ENCODE data around the gene PARN.

PARN gene

DNA sequence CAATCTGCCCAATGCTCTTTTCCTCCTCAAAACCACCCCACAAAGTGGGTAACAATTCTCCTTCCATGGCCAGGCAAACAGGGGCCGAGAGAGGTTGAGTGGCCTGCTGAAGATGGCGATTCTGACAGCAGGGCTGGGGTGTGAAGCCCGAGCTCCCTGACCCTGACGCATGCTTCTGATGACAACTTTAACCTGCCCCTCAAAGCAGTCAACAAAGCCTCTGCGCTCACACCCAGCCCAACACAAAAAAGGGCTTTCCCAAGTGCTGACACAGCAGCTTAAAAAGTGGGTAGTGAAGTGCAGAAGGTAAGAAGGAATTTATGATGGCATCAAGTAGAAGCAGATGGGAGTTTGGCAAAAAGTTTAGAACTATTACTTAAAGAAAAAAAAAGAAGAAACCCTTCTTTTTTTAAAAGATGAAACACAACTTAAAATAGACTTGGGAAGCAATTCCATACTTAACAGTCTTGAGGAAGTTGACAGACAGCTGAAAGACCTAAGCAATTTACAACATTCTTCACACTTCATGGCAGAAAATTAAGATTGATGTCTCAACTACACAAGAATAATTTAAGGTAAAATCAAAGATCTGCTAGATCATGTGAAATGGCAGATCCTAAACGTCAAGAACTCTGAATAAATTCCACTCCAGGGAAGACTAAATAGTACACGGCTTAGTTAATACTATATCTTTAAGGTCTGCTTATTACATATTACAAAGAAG lies 133.9 kb downstream of the PARN start:
- DNase-seq = no peak

DNA sequence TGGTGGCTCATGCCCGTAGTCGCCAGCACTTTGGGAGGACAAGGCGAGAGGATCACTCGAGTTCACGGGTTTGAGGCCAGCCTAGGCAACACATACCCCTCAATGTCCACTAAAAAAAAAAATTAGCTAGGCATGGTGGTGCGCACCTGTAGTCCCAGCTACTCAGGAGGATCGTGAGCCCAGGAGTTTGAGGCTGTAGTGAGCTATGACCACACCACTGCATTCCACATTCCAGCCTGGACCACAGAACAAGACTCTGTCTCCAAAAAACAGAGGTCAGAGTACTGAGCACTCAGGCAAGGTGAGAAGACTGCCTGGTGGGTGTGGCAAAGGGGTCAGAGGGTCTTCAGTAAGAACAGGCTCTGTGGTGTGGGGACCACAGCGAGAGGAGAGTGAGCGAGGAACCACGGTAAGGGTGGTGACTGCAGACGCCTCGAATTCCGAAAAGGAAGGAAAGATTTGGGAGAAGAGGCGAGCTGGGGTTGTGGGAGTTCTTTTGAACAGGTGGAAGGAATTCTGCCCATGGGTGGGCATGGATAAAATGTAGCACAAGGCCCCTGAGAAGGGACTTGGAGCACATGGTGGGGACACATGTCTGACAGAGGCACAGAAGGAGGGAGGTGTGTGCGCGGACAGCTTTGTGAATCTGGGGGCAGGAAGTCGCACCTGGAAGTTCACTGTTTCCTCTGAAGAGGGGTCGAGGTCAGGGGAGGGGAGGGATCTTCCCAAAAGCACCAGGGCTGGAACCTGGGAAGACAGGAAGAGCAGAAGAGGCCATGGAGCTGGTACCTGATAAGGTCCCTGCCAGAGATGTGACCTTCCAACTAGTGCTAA lies 134.6 kb downstream of the PARN start:
- no peak for DNase-seq

DNA sequence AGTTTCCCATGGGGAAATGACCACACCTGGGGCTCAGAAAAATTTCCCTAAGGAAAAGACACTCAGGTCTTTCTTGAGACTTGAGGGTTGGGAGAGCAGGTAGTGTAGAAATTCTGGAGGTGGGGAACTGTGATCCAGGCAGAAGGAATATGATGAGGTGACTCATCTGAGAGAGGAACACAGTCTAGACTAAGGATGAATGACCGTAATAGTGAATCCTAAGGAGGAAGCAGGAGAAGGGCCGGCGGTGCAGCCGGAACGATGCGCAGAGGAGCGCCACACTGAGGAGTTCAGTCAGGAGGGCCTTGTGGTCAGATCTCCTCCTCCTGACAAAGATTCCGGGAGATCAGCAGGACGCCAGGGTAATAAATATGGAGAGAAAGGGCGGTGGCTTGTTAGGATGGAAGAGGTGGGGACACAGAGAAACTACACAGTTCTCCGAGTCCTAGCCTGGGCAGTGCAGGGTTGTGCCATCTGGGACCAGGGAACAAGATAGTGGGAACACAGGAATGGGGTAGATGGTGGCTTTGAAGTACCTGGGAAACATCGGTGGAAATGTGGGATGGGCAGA lies 135.6 kb downstream of the PARN start:
- DNase-seq = no peak

DNA sequence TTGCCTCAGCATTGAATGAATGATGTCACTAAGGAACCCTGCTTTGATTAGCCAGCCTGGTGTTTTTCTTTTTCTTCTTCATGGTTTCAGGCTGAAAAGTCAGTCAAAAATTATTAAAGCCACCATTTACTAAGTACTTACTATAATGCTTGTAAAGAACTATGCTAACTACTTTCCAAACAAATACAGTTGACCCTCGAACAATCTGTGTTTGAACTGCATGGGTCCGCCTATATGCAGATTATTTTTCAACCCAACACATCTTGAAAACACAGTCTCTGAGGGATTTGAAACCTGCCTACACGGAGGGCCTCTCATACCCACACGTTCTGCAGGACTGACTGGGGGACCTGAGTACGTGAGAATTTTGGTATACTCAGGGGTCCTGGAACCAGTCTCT lies 136.3 kb downstream of the PARN start:
- DNase-seq = no peak

DNA sequence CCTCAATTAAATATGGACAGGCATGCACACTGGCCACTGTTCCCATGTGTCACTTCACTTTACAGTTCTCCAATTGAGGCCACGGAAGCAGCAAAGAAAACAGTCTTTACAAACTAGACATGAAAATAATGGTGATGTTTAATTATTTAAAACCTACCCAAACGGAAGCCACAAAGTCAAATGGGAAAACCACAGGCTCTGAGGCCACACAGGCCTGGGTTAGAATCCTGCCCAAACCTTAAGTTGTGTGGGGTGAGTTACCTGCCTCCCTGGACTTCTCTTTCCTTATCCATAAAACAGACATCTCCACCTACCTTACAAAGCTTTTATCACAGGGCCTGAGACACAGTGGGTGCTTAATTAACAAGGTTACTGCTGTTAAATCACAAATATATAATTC lies 137.4 kb downstream of the PARN start:
- no peak for DNase-seq

- DNase-seq = no peak
Measured at GRCh38 chr16:14491861-14492529, 138.1 kb downstream of the PARN start.

- DNase-seq = no peak
Measured at GRCh38 chr16:14490235-14490634, 139.8 kb downstream of the PARN start.

GRCh38 chr16:14489460-14489859 lies 140.6 kb downstream of the PARN start:
- DNase-seq = no peak

GRCh38 chr16:14487579-14487978 lies 142.5 kb downstream of the PARN start:
- DNase-seq = no peak

- DNase-seq = peak; percentile 5
Measured at GRCh38 chr16:14486520-14487303, 143.3 kb downstream of the PARN start.

DNA sequence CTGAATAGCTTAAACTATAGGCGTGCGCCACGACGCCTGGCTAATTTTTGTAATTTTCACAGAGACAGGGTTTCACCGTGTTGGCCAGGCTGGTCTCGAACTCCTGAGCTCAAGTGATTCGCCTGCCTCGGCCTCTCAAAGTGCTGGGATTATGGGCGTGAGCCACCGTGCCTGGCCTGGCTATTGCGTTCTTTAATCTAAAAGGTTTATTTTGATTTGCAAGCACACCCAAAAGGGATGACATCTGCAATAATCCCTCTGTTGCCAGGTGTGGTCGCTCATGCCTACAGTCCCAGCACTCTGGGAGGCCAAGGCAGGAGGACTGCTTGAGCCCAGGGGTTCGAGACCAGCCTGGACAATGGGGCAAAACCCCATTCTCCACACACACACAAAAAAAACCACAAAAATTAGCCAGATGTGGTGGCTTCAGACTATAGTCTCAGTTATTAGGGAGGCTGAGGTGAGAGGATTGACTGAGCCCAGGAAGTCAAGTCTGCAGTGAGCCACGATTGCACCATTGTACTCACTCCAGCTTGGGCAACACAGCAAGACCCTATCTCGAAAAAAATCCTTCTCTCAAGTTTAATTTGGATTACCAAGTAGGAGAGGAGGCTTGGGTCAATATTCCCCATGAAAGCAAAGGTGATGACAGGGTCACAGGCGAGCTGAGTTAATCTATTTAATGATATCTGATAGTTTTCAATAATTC lies 144.1 kb downstream of the PARN start:
- no peak for DNase-seq

DNA sequence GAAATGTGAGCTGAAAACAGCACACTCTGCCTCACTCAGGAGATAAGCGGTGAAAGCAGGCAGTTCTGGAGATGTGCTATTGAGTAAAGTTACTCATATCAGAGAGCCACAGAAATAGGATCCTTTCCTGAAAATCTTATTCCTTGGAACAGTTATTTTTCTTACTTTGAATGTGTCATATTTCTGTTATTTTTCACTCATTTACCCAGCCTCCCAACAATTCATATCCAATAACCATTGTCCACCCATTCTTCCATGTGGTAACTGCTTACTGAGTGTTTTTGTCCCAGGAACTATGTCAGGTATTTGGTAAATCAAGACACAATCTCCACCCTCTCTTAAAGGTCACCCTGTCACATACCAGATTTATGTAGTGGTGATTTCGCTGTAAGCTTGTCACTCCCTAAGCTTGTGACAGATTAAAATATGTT lies 144.9 kb downstream of the PARN start:
- no peak for DNase-seq

DNA sequence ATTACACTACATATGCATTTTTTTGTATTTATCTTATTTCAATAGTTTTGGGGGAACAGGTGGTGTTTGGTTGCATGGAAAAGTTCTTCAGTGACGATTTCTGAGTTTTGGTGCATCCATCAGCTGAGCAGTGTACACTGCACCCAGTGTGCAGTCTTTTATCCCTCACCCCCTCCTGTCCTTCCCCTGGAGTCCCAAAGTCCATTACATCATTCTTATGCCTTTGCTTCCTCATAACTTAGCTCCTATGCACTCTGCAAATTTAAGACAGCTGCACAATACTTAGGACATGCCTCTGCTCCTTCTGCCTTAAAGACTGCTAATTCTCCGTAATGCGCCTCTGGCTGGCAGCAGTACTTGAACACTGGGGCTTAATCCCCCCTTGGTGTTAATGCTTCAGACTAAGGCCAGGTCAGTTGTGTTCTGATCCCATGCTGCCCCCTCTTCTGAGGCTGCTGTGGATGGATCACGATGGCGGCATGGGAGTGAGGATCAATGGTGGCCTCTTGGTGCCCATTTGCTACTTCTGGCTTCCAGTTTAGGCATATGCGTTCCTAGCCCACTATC lies 146.2 kb downstream of the PARN start:
- DNase-seq = no peak

- no peak for DNase-seq
Measured at GRCh38 chr16:14476183-14476582, 153.9 kb downstream of the PARN start.

DNA sequence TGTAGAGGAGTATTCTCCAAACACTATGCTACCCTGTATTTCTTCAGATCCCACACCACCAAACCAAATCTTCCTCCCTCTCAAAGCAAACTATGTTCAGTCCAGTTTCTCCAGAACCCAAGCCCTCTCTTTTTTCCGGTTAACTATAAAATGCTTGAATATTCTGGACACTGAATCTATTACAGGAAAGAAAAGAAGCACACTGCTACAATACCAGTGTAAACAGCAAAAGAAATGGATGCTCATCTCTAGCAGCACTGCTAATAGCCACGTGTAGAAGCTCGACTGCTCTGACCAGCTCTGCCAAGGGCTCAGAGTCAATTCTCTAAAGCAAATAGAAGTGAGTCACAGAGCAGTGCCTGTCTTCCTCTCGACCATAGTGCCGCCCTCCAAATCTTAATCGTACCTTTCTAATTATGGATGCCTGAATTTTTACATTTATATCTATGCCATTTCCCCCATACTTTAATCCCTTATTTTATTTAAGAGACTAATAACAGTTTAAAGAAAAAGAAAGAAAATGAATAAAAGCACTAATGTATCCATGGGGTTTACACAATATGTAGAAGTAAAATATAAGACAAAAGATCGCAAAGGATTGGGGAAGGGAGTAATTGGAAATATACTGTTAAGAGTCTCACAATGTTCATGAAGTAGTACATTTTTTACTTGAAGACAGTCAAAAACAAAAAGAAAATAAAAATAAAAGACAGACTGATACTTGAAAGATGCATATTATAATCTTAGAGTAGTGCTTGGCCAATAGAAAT lies 154.5 kb downstream of the PARN start:
- peak; percentile 51 for DNase-seq

GRCh38 chr16:14473488-14473887 lies 156.6 kb downstream of the PARN start:
- no peak for DNase-seq

DNA sequence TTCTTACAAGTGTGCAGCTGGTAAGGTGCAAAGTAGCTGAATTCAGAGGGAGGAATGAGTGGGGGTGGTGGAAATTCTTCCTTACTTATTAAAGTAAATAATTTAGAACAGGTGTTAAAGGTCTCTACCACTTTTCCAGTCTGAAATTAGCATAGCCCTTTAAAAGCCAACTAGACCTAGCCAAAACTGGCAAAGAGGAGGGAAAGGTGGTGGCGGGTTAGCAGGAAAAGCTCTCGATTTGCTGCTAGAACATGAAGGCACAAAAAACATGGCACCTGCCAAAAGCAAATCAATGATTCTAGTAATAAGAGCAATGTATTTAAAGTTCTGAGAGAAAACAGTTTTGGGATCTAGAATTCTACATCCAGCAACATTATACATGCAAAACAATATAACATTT lies 157.7 kb downstream of the PARN start:
- DNase-seq = no peak

DNA sequence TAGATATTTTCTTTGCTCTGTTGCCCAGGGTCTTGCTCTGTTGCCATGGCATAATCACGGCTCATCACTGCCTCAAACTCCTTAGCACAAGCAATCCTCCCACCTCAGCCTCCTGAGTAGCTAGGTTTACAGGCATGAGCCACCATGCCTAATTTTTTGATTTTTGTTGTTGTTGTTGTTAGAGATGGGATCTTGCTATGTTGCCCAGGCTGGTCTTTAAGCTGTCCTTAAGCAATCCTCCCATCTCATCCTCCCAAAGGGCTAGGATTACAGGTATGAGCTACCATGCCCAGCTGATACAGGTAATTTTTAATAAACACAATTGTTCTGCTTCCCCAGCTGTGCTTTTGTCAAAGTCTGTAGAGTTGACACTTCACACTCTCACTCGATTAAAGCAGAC lies 159.3 kb downstream of the PARN start:
- no peak for DNase-seq

GRCh38 chr16:14465799-14466198 lies 164.3 kb downstream of the PARN start:
- no peak for DNase-seq

- DNase-seq = no peak
Measured at GRCh38 chr16:14464796-14465195, 165.3 kb downstream of the PARN start.

GRCh38 chr16:14464192-14464591 lies 165.9 kb downstream of the PARN start:
- no peak for DNase-seq

Measured in DMS153 (cell line).